HEK293T (cell line): ENCODE measurements around the gene DNASE1.

Experiments used
- CTCF ChIA-PET: fragments of 350-600 bp; formaldehyde crosslinking; extraction: SDS; loops from one replicate; lab custom pipeline; 2021; ENCODE audit warnings: antibody characterized with exemption, inconsistent platforms; lab: Yijun Ruan, JAX
- POLR2A ChIA-PET: fragments of 350-600 bp; formaldehyde crosslinking; extraction: SDS; loops from one replicate; lab custom pipeline; 2020; ENCODE audit warnings: antibody characterized with exemption, inconsistent platforms; lab: Yijun Ruan, JAX
- DNase-seq: peaks from one replicate; pipeline ENCODE4 v3.0.0; 2012; ENCODE audit warnings: mixed read lengths; ENCODE audit errors: extremely low spot score
- ARNT ChIP-seq: fragments of 450-650 bp; IDR thresholded peaks from 2 replicates; pipeline ENCODE4 v1.6.1; 2017; ENCODE audit warnings: mild to moderate bottlenecking
- BHLHE40 ChIP-seq: fragments of 450-650 bp; IDR thresholded peaks from 2 replicates; pipeline ENCODE4 v1.6.1; 2016; ENCODE audit warnings: mild to moderate bottlenecking, moderate library complexity, borderline replicate concordance
- CTBP1 ChIP-seq: fragments of 450-650 bp; IDR thresholded peaks from 2 replicates; pipeline ENCODE4 v1.6.1; 2016; ENCODE audit warnings: borderline replicate concordance
- ELF4 ChIP-seq: fragments of 450-650 bp; IDR thresholded peaks from 2 replicates; pipeline ENCODE4 v1.6.1; 2017; ENCODE audit warnings: antibody characterized with exemption
- FOXA1 ChIP-seq: fragments of 450-650 bp; IDR thresholded peaks from 2 replicates; pipeline ENCODE4 v1.6.1; 2016; ENCODE audit warnings: mild to moderate bottlenecking
- FOXK2 ChIP-seq: fragments of 450-650 bp; IDR thresholded peaks from 2 replicates; pipeline ENCODE4 v1.6.1; 2016; ENCODE audit warnings: mild to moderate bottlenecking
- FOXM1 ChIP-seq: fragments of 450-650 bp; IDR thresholded peaks from 2 replicates; pipeline ENCODE4 v1.6.1; 2017; ENCODE audit warnings: mild to moderate bottlenecking, borderline replicate concordance
- HDGF ChIP-seq: fragments of 450-650 bp; IDR thresholded peaks from 2 replicates; pipeline ENCODE4 v1.6.1; 2017; ENCODE audit warnings: antibody characterized with exemption, borderline replicate concordance
- L3MBTL2 ChIP-seq: fragments of 450-650 bp; conservative IDR thresholded peaks from 2 replicates; pipeline ENCODE4 v1.6.1; 2016; ENCODE audit warnings: mild to moderate bottlenecking
- LEF1 ChIP-seq: fragments of 450-650 bp; IDR thresholded peaks from 2 replicates; pipeline ENCODE4 v1.6.1; 2017; ENCODE audit warnings: mild to moderate bottlenecking, borderline replicate concordance
- NFRKB ChIP-seq: fragments of 450-650 bp; IDR thresholded peaks from 2 replicates; pipeline ENCODE4 v1.6.1; 2016; ENCODE audit warnings: mild to moderate bottlenecking, moderate library complexity
- SP1 ChIP-seq: fragments of 450-650 bp; IDR thresholded peaks from 2 replicates; pipeline ENCODE4 v1.6.1; 2017
- SUZ12 ChIP-seq: fragments of 450-650 bp; IDR thresholded peaks from 2 replicates; pipeline ENCODE4 v1.6.1; 2016; ENCODE audit warnings: mild to moderate bottlenecking
- TARDBP ChIP-seq: fragments of 450-650 bp; IDR thresholded peaks from 2 replicates; pipeline ENCODE4 v1.6.1; 2016
- ZNF384 ChIP-seq: fragments of 450-650 bp; IDR thresholded peaks from 2 replicates; pipeline ENCODE4 v1.6.1; 2016
- TF ChIP-seq, protein P1 (sequence below): fragments of 450-650 bp; IDR thresholded peaks from 2 replicates; pipeline ENCODE4 v1.6.1; 2016

The DNASE1 gene

DNA sequence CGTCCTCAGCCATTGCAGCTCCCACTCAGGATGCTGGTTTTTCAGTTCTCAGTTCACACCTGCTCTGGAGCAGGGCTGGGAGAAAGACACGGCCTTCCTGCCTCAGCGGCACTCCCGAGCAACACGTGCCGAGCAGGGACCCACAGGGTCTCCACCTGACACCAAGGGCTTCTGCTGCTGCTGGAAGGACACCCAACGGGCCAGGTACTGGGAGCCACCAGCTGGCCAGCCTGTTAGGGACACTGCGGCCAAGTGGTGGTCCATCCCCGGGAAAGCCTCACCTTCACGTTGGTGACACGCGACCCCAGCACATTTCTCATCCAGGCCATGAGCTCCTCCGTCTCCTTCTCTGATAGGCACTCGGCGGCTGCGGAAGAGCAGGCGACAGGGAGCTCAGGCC, 8.1 kb downstream of the DNASE1 start:
- CTCF ChIA-PET = no interaction called here
- TF ChIP-seq, protein P1, sequence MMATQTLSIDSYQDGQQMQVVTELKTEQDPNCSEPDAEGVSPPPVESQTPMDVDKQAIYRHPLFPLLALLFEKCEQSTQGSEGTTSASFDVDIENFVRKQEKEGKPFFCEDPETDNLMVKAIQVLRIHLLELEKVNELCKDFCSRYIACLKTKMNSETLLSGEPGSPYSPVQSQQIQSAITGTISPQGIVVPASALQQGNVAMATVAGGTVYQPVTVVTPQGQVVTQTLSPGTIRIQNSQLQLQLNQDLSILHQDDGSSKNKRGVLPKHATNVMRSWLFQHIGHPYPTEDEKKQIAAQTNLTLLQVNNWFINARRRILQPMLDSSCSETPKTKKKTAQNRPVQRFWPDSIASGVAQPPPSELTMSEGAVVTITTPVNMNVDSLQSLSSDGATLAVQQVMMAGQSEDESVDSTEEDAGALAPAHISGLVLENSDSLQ = no peak
- TF ChIP-seq FOXA1 = no peak
- no peak for TF ChIP-seq HDGF
- TF ChIP-seq BHLHE40 = no peak
- TF ChIP-seq TARDBP = no peak
- TF ChIP-seq LEF1 = no peak
- no peak for TF ChIP-seq CTBP1
- no peak for TF ChIP-seq ELF4
- no peak for TF ChIP-seq FOXK2
- no peak for TF ChIP-seq SP1
- TF ChIP-seq L3MBTL2 = no peak
- TF ChIP-seq ARNT = no peak
- TF ChIP-seq SUZ12 = no peak
- TF ChIP-seq ZNF384 = no peak
- no peak for TF ChIP-seq NFRKB
- TF ChIP-seq FOXM1 = no peak
- POLR2A ChIA-PET = no interaction called here
- DNase-seq = no peak

DNA sequence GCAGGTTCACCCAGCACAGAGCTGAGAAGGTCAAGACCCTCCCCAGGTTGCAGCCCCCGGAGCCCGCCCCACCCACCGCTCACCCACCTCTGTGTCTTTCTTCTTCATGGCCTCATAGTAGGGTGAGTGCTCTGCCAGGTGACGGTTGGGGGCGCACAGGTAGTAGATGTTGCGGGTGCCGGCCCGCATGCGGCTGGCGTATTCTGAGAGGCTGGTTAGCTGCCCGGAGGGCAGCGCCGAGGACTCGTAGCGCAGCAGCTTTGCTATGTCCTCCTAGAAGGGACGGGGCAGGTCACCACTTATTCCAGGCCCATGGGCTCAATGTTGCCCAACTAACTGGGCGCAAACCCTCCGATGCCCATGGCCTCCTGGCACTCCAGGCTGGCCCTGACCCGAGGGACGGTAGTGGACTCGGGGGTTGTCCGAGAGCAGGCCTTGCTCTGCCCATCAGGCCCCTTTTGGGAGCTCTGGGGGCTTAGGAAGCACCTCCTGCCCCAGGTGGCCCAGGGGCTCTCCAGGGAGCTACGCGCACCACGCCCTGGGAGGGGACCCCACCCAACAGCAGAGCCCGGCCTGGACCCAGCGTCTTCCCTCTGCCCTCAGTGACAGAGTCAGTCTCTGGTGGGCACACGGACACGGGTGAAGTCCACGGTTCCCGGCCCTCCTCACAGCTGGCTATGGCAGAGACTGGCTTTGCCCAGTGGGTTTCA, 9.9 kb downstream of the DNASE1 start:
- POLR2A ChIA-PET = no interaction called here
- TF ChIP-seq ARNT (no peak), LEF1 (no peak), TARDBP (no peak), BHLHE40 (no peak), L3MBTL2 (no peak), SP1 (no peak), ELF4 (no peak), FOXA1 (no peak), FOXM1 (no peak), ZNF384 (no peak), CTBP1 (no peak), NFRKB (no peak), FOXK2 (no peak), SUZ12 (no peak), HDGF (no peak)
- TF ChIP-seq, protein P1 = no peak
- no peak for DNase-seq
- CTCF ChIA-PET = no interaction called here

GRCh38 chr16:3665508-3665907, 11.0 kb downstream of the DNASE1 start:
- ChIA-PET CTCF (no interaction called here), POLR2A (no interaction called here)
- DNase-seq = no peak
- TF ChIP-seq ZNF384 = no peak
- TF ChIP-seq FOXM1 = no peak
- no peak for TF ChIP-seq FOXA1
- TF ChIP-seq HDGF = no peak
- no peak for TF ChIP-seq CTBP1
- TF ChIP-seq BHLHE40 = no peak
- no peak for TF ChIP-seq SUZ12
- no peak for TF ChIP-seq FOXK2

GRCh38 chr16:3668626-3669025, 14.1 kb downstream of the DNASE1 start:
- no peak for TF ChIP-seq FOXA1
- TF ChIP-seq, protein P1 = no peak
- no peak for TF ChIP-seq ARNT
- no peak for TF ChIP-seq FOXM1
- TF ChIP-seq TARDBP = no peak
- no peak for TF ChIP-seq NFRKB
- TF ChIP-seq LEF1 = no peak
- no peak for TF ChIP-seq ELF4
- TF ChIP-seq CTBP1 = no peak
- no peak for TF ChIP-seq FOXK2
- no peak for TF ChIP-seq BHLHE40
- TF ChIP-seq SP1 = no peak
- no peak for TF ChIP-seq ZNF384
- no peak for TF ChIP-seq HDGF
- no peak for TF ChIP-seq L3MBTL2
- TF ChIP-seq SUZ12 = no peak
- CTCF ChIA-PET = interaction anchor here (0.8 kb wide), 1 partner anchor 13 kb away, joined by 3 read pairs; no protein-coding TSS in a partner anchor
- DNase-seq = no peak
- POLR2A ChIA-PET = interaction anchor here (1.1 kb wide), 1 partner anchor 57 kb away, joined by 3 read pairs; the partner anchor contains the start of gene SLX4

DNA sequence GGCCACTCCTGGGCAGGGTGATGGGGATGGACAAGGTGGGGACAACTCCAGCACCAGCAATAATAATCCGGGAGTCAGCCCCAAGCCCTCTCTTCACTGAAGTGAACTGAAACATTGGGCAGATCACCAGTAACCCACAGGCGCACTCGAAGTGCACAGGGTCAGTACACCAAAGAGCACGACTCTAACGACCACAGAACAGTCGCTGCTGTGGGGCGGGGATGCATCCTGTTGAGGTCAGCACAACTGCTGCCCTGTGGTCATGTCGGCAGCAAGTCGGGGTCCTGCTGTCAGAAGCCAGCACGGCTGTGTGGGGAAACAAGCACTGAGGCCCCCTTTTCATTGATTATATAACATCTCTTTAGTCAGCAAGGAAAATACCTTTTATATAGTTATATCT, 14.6 kb downstream of the DNASE1 start:
- DNase-seq = no peak
- ChIA-PET CTCF (no interaction called here), POLR2A (interaction anchor here (1.1 kb wide), 1 partner anchor 57 kb away, joined by 3 read pairs; the partner anchor contains the start of gene SLX4)
- TF ChIP-seq ARNT (no peak), CTBP1 (no peak), LEF1 (no peak), NFRKB (no peak), FOXM1 (no peak), BHLHE40 (no peak), ZNF384 (no peak), SP1 (no peak), FOXK2 (no peak), L3MBTL2 (no peak), SUZ12 (no peak), FOXA1 (no peak), ELF4 (no peak), TARDBP (no peak), HDGF (no peak)
- TF ChIP-seq, protein P1 = no peak
